GM21528 (cell line): Measurements from ENCODE around the gene OVAAL.

Source experiments
- ATAC-seq: cut with Tn5 transposase; IDR thresholded peaks from one replicate; pipeline ENCODE4 v1.9.1; 2021; ENCODE audit warnings: mild to moderate bottlenecking, moderate library complexity; ENCODE audit not compliant: unreplicated experiment, low FRiP score

The OVAAL gene

GRCh38 chr1:180567654-180568053 is 8.9 kb downstream of the OVAAL start:
- no peak for ATAC-seq

- no peak for ATAC-seq
These were observed 9.4 kb downstream of the OVAAL start for GRCh38 chr1:180568184-180568583.

- no peak for ATAC-seq
These were observed 12.5 kb downstream of the OVAAL start for GRCh38 chr1:180571060-180571831.

GRCh38 chr1:180571832-180572636 is 13.3 kb downstream of the OVAAL start:
- ATAC-seq = no peak

- ATAC-seq = no peak
These were observed 14.0 kb downstream of the OVAAL start for GRCh38 chr1:180572760-180573159.

DNA sequence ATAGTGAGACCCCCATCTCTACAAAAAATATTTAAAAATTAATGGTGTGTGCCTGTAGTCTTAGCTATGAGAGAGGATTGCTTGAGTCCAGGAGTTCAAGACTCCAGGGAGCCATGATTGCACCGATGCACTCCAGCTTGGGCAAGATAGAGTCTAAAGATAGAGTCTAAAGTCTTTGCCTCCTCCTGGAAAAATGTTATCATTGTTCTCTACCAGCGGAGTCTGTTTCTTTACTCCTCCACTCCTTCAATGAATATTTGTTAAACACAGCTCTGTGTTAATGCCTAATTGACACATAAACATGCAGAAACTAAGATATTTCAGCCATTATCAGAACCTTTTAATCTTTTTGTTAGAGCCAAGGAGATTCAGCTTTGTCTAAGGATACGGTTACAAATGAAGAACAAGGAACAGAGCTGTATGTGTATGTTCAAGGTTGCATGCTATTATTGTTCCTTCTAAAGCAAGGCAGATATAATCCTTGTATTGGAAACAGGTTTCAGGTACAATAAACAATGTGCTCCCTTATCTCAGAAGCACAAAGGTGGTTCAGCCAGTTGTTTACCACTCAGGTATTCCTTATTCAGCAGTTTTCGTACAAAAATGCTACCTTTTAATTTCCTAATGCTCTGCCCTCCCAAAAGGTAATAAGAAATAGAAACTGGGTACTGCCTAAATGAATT is 15.4 kb downstream of the OVAAL start:
- ATAC-seq = no peak

GRCh38 chr1:180577361-180577760 is 18.6 kb downstream of the OVAAL start:
- no peak for ATAC-seq

DNA sequence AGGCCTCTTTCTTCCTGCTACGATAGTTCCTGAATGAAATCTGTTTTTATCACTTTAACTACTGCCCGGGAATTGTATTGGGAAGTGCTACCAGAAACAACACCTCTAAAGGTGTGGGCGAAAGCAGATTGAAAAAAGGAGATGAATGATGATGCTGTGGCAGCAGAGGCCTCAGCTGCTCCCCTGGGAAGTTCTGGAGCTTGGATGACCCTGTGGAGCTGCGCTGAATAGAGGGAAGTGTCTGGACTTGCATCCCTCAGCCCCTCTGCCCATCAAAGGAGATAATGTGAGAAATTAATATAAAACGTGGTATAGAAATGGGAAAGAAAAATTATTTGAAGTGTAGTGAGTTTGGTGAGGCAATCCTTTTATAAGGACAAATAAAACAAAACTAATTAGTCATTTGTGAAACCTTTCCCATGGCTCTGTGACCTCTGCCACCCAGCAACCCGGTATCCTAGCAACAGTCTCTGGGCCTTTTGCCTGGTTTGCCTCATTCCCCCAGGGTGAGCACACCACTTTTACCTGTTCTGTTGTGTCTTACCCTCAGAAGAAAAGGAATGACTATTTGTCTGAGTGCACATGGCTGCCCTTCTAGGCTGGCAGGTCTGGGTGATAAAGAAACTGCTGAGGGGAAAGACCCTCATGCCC is 21.3 kb downstream of the OVAAL start:
- no peak for ATAC-seq

- ATAC-seq = no peak
These were observed 22.9 kb downstream of the OVAAL start for GRCh38 chr1:180581635-180582039.

- no peak for ATAC-seq
These were observed 26.1 kb downstream of the OVAAL start for GRCh38 chr1:180584869-180585268.

- ATAC-seq = no peak
These were observed 27.2 kb downstream of the OVAAL start for GRCh38 chr1:180585994-180586359.

DNA sequence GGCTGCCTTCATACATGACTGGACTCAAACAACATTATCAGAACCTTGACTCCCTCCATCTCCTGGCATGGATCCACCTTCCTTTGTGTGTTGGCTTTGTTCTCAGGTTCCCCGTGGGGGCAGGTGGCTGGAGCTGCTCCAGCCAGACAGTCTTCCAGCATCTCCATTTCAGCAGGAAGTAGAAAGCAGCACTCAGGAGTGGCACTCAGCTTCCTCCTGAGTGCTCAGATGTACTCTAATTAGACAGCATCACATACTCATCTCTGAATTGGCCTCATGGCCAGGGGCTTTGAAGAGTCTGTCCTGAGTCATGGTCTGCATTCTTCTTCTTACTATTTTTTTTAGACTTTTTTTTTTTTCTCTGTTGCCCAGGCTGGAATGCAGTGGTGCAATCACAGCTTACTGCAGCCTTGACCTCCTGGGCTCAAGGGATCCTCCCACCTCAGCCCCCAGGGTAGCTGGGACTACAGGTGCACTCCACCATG is 27.9 kb downstream of the OVAAL start:
- ATAC-seq = no peak

GRCh38 chr1:180588121-180588520 is 29.4 kb downstream of the OVAAL start:
- no peak for ATAC-seq

GRCh38 chr1:180590889-180591288 is 32.1 kb downstream of the OVAAL start:
- no peak for ATAC-seq

GRCh38 chr1:180593382-180593781 is 34.6 kb downstream of the OVAAL start:
- ATAC-seq = no peak

GRCh38 chr1:180594723-180595122 is 36.0 kb downstream of the OVAAL start:
- no peak for ATAC-seq

- ATAC-seq = no peak
These were observed 37.2 kb downstream of the OVAAL start for GRCh38 chr1:180595966-180596365.

DNA sequence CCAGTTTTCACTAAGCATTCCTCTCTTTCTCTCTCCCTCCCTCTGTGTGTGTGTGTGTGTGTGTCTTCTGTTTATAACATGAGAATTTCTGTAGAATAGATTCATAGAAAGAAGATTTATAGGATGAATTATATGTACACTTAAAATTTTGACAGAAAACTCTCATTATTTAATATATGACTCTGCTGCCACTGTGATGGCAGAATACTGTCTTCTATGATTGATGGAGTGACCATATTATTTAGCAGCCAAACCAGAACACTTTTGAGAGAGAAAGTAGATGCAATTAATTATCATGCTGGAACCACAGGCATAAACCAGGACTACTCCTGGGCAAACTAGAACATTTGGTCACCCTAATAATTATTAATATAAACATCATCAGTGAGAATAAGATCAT is 38.8 kb downstream of the OVAAL start:
- no peak for ATAC-seq

GRCh38 chr1:180598333-180598974 is 39.7 kb downstream of the OVAAL start:
- ATAC-seq = no peak

DNA sequence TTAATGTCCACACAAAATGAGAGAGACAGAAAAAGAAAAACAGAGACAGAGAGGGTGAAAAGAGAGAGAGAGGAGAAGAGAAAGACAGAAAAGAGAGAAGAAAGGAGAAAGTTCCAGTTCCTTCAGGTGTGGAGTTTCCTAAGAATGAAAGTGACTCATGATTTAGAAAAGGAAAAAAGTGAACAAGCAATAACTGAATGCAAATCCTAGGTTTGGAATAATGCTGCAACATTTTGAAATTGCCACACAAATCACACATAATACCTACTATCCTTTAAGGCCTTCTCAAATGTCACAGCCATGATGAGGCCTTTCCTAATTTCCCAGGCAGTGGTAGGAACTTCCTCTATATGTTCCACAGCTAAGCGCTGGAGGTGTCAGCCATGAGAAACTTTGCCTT is 41.6 kb downstream of the OVAAL start:
- no peak for ATAC-seq
